ENCODE results near the gene BACE1.
"Not testable (repeated sequence)": the region's sequence is repeated elsewhere in the genome, so short reads cannot be mapped to it uniquely, and the experiment has no call there.

Gene BACE1

GRCh38 chr11:117272175-117272574 is 43.9 kb downstream of the BACE1 start:
- DNase-seq = not testable (repeated sequence)

GRCh38 chr11:117271208-117271607 is 44.8 kb downstream of the BACE1 start:
- no peak for DNase-seq

- no peak for DNase-seq
These were observed 46.2 kb downstream of the BACE1 start for GRCh38 chr11:117269856-117270255.

GRCh38 chr11:117265745-117266144 is 50.3 kb downstream of the BACE1 start:
- no peak for DNase-seq

GRCh38 chr11:117264624-117265323 is 51.3 kb downstream of the BACE1 start:
- DNase-seq = not testable (repeated sequence)

- no peak for DNase-seq
These were observed 56.6 kb downstream of the BACE1 start for GRCh38 chr11:117259417-117259816.

GRCh38 chr11:117258576-117258975 is 57.5 kb downstream of the BACE1 start:
- DNase-seq = no peak

- DNase-seq = no peak
These were observed 59.5 kb downstream of the BACE1 start for GRCh38 chr11:117256573-117256972.

- DNase-seq = no peak
These were observed 60.1 kb downstream of the BACE1 start for GRCh38 chr11:117255966-117256365.

GRCh38 chr11:117251506-117251905 is 64.5 kb downstream of the BACE1 start:
- no peak for DNase-seq

GRCh38 chr11:117249571-117249970 is 66.5 kb downstream of the BACE1 start:
- no peak for DNase-seq

- DNase-seq = no peak
These were observed 67.7 kb downstream of the BACE1 start for GRCh38 chr11:117248341-117248740.

GRCh38 chr11:117239295-117239694 is 76.8 kb downstream of the BACE1 start:
- DNase-seq = no peak

GRCh38 chr11:117238221-117238620 is 77.8 kb downstream of the BACE1 start:
- peak; percentile 50 for DNase-seq

All from activated effector memory CD4-positive, alpha-beta T cell treated with anti-CD3 and anti-CD28 coated beads, Interleukin-2, amount 50 U/mL, for 16 hours (primary cell).